HG03442 (cell line): Measurements from ENCODE around the gene KIF6.
"Not testable (repeated sequence)": the region's sequence is repeated elsewhere in the genome, so short reads cannot be mapped to it uniquely, and the experiment has no call there.

Experiments
- ATAC-seq: cut with Tn5 transposase; IDR thresholded peaks from one replicate; pipeline ENCODE4 v1.9.1; 2021; ENCODE audit warnings: mild to moderate bottlenecking, moderate library complexity; ENCODE audit not compliant: unreplicated experiment

KIF6 gene

DNA sequence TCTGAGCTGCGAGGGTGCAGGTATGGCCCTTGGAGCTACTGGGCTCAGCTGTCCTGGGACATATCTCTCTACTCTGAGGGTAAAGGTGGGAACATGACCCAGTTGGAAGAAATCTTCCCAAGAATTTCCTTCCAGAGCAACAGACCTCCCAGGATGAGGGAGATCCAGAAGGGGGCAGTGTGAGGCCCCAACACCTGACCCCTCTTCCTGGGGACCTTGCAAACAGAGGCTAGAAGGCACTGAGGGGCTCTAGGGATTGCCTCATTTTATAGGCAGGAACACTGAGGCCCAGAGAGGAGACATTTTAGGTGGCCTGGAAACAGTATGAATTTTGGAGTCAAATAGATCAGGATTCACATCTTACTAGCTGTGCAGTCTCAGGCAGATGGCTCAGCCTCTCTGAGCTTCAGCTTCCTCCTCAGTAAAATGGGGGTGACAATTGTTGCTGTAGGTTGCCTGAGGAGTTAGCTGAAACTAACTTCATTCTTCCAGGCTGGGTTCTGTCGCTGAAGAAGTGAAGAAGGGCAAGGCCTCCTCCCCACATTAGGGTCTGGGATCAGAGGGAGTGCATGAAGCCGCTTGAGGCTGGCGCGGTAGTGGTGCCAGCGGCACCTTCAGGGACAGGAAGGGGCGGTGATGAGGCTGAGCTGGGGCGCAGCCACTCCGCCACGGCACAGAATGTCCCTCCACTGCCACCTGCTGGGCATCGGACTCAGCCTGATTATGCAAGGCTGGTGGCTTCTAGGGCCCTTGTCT is 422.4 kb downstream of the KIF6 start:
- peak; percentile 90 for ATAC-seq

GRCh38 chr6:39302011-39302410 is 423.2 kb downstream of the KIF6 start:
- ATAC-seq = no peak

DNA sequence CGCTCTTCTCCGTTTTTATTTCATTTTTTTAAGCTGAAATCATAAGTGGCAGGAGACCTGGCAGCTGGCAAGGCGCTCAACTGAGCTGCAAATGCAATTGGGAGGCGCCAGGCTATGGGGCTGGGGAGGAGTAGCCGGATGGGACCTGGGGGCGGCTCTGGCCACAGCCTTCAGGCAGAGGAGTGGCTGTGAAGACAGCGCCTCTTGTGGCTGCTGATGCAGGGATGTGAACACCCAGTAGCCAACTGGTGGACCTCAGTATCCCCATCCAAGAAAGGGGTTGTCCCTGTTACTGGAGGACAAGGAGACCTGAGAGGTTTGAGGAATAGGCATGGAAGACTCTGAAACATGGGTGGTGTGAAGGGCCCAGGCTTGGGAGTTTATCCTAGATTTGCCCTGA is 423.6 kb downstream of the KIF6 start:
- no peak for ATAC-seq

GRCh38 chr6:39300739-39301138 is 424.5 kb downstream of the KIF6 start:
- no peak for ATAC-seq

DNA sequence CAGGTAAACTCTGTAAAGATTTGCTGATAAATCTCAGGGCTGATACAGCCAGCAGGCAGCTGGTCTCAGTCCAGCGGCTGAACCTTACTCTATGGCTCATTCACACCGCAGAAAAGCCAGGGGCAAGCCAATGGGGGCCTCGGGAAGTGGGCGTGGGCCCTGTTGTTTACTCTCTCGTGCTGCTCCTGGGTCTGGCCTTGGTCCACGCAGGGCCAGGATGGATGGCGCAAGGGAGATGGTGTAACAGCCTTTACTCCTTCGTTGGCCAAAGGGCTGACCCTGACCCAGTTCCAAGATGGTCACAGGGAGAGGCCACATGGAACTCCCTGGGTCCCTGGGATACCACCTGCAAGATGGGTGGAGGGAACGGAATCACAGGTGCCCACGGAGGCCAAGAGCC is 427.1 kb downstream of the KIF6 start:
- no peak for ATAC-seq

- ATAC-seq = no peak
Observed at GRCh38 chr6:39296745-39297640, 428.2 kb downstream of the KIF6 start.

DNA sequence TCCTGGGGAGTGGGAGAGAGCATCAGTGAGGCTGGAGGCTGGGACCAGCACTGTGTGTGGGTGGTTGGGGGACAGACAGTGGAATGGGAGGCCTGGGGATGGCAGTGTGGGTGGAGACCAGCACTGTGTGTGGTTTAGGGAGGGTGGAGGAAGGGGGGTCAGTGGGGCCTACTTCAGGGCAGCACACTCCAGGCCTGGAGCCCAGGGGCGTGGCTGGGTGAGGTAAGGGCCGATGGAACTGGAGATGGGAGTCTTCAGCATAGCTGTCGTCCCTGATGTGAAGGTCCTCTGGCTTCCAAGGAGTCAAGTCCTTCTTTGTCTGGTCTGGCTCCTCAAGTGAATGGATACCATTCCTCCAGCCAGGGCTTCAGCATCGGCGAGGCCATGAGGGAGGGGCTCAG is 429.6 kb downstream of the KIF6 start:
- no peak for ATAC-seq

DNA sequence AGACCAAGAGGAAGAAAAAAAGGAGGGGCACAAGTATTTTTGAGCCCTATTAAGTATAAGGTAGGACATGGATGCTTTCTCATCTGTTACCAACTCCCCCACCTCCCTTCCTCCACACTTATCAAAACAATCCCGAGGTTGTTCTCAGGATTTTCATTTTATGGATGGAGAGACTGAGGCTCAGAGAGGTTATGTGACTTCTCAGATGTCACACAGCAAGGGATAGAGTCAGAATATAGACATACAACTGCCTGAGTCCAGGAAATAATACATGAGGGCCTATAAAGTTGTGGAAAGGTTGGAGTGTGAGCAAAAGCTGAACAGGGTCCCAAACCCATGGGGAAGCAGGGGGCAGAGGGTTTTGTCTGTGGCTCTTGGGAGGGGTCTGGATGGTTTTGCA is 430.3 kb downstream of the KIF6 start:
- no peak for ATAC-seq

DNA sequence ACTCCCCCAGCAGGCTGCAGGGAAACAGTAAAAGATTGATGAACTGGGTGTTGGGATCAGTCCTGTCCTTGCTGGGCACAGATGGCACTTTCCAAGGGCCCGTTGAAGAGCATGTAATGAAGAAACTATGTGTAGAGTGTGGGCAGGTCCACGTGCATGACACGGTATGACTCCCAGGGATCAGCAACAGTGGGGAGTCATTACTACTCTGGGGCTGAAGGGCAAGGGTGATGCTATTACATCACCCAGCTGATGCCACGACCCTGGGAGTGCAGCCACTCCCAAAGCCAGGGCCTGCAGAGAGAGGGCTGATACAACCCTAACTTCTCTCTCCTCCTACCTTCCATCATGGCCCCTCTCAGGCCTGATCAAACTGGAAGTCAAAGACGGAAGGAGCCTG is 431.1 kb downstream of the KIF6 start:
- ATAC-seq = no peak

DNA sequence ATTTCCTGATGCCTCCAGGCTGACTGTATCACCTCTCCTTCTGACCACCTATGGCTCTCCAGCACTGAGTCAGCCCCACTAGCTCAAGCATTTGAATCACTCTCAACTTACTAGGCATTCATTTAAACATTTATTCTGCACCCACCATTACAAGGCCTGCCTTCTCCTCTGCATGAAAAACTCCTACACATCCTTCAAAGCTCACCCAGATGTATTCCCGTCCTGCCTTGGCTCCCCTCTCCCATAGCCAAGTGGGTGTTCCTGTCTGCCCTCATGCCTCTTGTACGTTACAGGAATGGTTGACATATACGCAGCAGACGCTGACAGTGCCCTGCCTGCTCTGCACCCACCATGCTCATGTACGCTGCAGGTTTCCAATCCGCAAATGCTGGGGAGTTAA is 432.6 kb downstream of the KIF6 start:
- ATAC-seq = no peak

- ATAC-seq = no peak
Observed at GRCh38 chr6:39289490-39289889, 435.7 kb downstream of the KIF6 start.

- no peak for ATAC-seq
Observed at GRCh38 chr6:39287601-39288000, 437.6 kb downstream of the KIF6 start.

DNA sequence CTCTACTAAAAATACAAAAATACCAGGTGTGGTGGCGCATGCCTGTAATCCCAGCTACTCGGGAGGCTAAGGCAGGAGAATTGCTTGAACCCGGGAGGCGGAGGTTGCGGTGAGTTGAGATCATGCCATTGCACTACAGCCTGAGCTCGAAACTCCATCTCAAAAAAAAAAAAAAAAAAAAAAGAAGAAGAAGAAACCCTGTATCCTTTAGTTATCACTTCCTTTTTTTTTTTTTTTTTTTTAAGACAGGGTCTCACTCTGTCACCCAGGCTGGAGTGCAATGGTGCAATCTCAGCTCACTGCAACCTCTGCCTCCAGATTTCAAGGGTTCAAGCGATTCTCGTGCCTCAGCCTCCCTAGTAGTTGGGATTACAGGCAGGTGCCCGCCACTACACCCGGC is 438.6 kb downstream of the KIF6 start:
- not testable (repeated sequence) for ATAC-seq

DNA sequence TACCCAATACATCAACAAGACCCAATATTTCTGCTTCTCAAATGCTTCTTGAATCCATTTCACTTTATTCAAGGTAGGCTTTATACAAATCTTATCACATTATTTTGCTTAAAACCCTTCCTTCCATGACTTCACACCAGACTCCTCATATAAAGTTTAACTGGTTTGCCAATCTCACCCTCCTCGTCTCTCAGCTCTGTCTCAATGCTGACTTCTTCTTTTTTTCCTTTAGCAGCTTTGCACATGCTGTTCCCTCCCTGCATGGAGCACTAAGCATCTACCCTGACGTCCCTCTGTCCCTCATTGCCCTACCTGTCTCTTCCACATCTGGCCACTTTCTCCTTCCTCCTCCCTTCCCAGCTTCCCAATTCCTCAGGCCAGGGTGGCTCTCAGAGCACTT is 442.4 kb downstream of the KIF6 start:
- no peak for ATAC-seq

DNA sequence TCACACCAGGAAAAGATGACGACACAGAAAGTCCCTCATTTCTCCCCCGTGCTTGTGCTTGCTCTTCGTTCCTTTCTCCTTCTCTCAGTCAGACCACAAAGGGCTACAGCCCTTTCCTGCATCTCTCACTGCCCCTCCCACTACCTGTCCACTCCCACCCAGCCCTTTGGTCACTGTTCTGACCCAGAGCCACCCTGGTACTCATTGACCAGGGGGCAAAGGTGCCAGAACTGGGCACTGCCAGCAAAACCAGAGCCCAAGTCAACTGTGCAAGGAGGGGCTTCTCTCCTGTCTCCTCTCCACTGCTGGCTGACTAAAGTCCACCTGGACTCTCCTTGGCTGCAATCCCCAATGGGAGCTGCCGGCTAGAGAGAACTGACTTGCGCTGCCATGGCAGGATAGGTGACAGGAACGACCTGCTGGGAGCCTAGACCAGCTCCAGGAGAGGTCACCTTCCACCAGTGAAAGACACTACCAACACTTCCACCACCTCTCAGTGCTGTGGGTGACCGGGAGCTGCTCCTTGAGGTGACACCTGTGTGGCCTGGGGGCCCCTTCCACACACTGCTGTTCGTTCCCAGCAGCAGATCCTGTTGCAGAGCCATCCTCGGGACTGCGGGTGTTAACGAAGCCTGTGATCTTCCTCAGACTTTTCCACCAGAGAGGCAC is 443.8 kb downstream of the KIF6 start:
- ATAC-seq = no peak

- ATAC-seq = no peak
Observed at GRCh38 chr6:39280247-39280731, 444.9 kb downstream of the KIF6 start.
